Type B pancreatic cell (in vitro differentiated cells): Measurements from ENCODE around the gene HELQ. TPM values are rescaled to one million over a fixed set of nuclear protein-coding genes. Genes with fewer than 3 reads are reported as not detected.
"Not testable (repeated sequence)": the region's sequence is repeated elsewhere in the genome, so short reads cannot be mapped to it uniquely, and the experiment has no call there.

Experiments
- DNase-seq: peaks from one replicate; pipeline ENCODE4 v3.0.0; 2021; ENCODE audit warnings: mixed read lengths; ENCODE audit not compliant: unreplicated experiment; ENCODE audit errors: extremely low spot score
- H3K27ac Mint-ChIP-seq: 2 replicates; pipeline ENCODE4 v1.8.0; 2021; ENCODE audit warnings: mild to moderate bottlenecking, mixed read lengths
- H3K27me3 Mint-ChIP-seq: 2 replicates; pipeline ENCODE4 v1.8.0; 2021; ENCODE audit warnings: mixed read lengths
- H3K36me3 Mint-ChIP-seq: 2 replicates; pipeline ENCODE4 v1.8.0; 2021; ENCODE audit warnings: mixed read lengths
- H3K4me1 Mint-ChIP-seq: one replicate; pipeline ENCODE4 v1.8.0; 2021; ENCODE audit warnings: mixed read lengths; ENCODE audit not compliant: unreplicated experiment
- H3K4me3 Mint-ChIP-seq: 2 replicates; pipeline ENCODE4 v1.8.0; 2021; ENCODE audit warnings: mild to moderate bottlenecking, mixed read lengths
- H3K9me3 Mint-ChIP-seq: 2 replicates; pipeline ENCODE4 v1.8.0; 2021; ENCODE audit warnings: mixed read lengths
- CTCF ChIP-seq: fragments of 200-600 bp; sonication (generic); conservative IDR thresholded peaks from 2 replicates; pipeline ENCODE4 v1.5.0; 2021; ENCODE audit warnings: antibody characterized with exemption, mild to moderate bottlenecking
- total RNA-seq: library from RNA; stranded (reverse); gene quantifications from 2 replicates; pipeline ENCODE4 v1.2.1, GENCODE V29; 2021; ENCODE audit warnings: low replicate concordance

Gene HELQ
- total RNA-seq, 1 donor from 2014 or later: 18.0 TPM

GRCh38 chr4:83408908-83409307, 46.7 kb downstream of the HELQ start:
- no peak for TF ChIP-seq CTCF
- Mint-ChIP-seq H3K27ac (peak overlapping the region; percentile 85), H3K9me3 (no peaks in the 10 kb centered on the region), H3K4me1 (no peaks in the 10 kb centered on the region), H3K36me3 (peaks cover 18% of the 10 kb centered on the region), H3K4me3 (peak overlapping the region; percentile 12), H3K27me3 (no peaks in the 10 kb centered on the region)
- DNase-seq: no peak

GRCh38 chr4:83405844-83406816, 49.5 kb downstream of the HELQ start:
- no peaks in the 10 kb centered on the region for H3K4me1 Mint-ChIP-seq
- H3K36me3 Mint-ChIP-seq: peaks cover 12% of the 10 kb centered on the region
- no peaks in the 10 kb centered on the region for H3K9me3 Mint-ChIP-seq
- no peak overlapping the region for H3K27ac Mint-ChIP-seq
- H3K27me3 Mint-ChIP-seq: no peaks in the 10 kb centered on the region
- no peak for DNase-seq
- no peak for TF ChIP-seq CTCF
- H3K4me3 Mint-ChIP-seq: no peak overlapping the region

- not testable (repeated sequence) for H3K9me3 Mint-ChIP-seq
Measured at GRCh38 chr4:83398158-83398557, 57.5 kb downstream of the HELQ start.

GRCh38 chr4:83393908-83394307, 61.7 kb downstream of the HELQ start:
- Mint-ChIP-seq H3K4me3 (no peak overlapping the region), H3K36me3 (peaks cover 5% of the 10 kb centered on the region), H3K4me1 (no peaks in the 10 kb centered on the region), H3K27me3 (no peaks in the 10 kb centered on the region), H3K27ac (no peak overlapping the region), H3K9me3 (no peaks in the 10 kb centered on the region)
- no peak for TF ChIP-seq CTCF
- no peak for DNase-seq

More at GRCh38 chr4:83398158-83398557, 57.5 kb downstream of the HELQ start:
- not testable (repeated sequence) for H3K36me3 Mint-ChIP-seq, H3K4me3 Mint-ChIP-seq, DNase-seq, H3K4me1 Mint-ChIP-seq, H3K27ac Mint-ChIP-seq, H3K27me3 Mint-ChIP-seq

GRCh38 chr4:83392562-83392961, 63.1 kb downstream of the HELQ start:
- Mint-ChIP-seq H3K4me3 (no peak overlapping the region), H3K36me3 (peaks cover 2% of the 10 kb centered on the region), H3K4me1 (peaks cover 5% of the 10 kb centered on the region), H3K27ac (no peak overlapping the region), H3K9me3 (no peaks in the 10 kb centered on the region), H3K27me3 (no peaks in the 10 kb centered on the region)
- no peak for DNase-seq
- no peak for TF ChIP-seq CTCF

- Mint-ChIP-seq H3K9me3 (no peaks in the 10 kb centered on the region), H3K27me3 (no peaks in the 10 kb centered on the region), H3K4me1 (peaks cover 11% of the 10 kb centered on the region), H3K4me3 (no peak overlapping the region), H3K36me3 (no peaks in the 10 kb centered on the region), H3K27ac (no peak overlapping the region)
- TF ChIP-seq CTCF: no peak
- DNase-seq: no peak
Measured at GRCh38 chr4:83390944-83391343, 64.7 kb downstream of the HELQ start.
